PC-9 (cell line): ENCODE data around the gene DLL4. TPM values are rescaled to one million over a fixed set of nuclear protein-coding genes. Genes with fewer than 3 reads are reported as not detected.

ENCODE experiments used
- BruUV-seq: library from RNA; stranded (reverse); fragments of 400-500 nt; replicated peaks from 2 replicates; lab custom pipeline; 2021; lab: Mats Ljungman, UMichigan
- CTCF ChIA-PET: fragments of 300-600 bp; sonication (Branson Sonifier 250); formaldehyde crosslinking; loops from one replicate; lab custom pipeline; 2022; ENCODE audit warnings: antibody characterized with exemption; lab: Charles Lee
- POLR2A ChIA-PET: fragments of 300-600 bp; sonication (Branson Sonifier 250); formaldehyde crosslinking; loops from one replicate; lab custom pipeline; 2022; ENCODE audit warnings: antibody characterized with exemption; ENCODE audit not compliant: unreplicated experiment; lab: Charles Lee
- DNase-seq, 2 experiments: peaks; one replicate each; pipeline versions ENCODE4 v3.0.0 to v3.0.0-alpha.2; 2015 to 2022; ENCODE audit warnings: mixed read lengths in 1 of 2
- H2AFZ ChIP-seq: fragments of 200-600 bp; sonication (generic); 2 replicates; pipeline ENCODE4 v1.8.1; 2017; ENCODE audit warnings: antibody characterized with exemption
- H3F3A ChIP-seq: fragments of 200-600 bp; sonication (generic); 2 replicates; pipeline ENCODE4 v1.8.1; 2017; ENCODE audit warnings: antibody characterized with exemption, mild to moderate bottlenecking, low read depth; ENCODE audit not compliant: insufficient read depth
- H3K27ac ChIP-seq: fragments of 200-600 bp; sonication (generic); 2 replicates; pipeline ENCODE4 v1.6.1; 2016; ENCODE audit warnings: mixed run types
- H3K27me3 ChIP-seq: fragments of 200-600 bp; sonication (generic); 2 replicates; pipeline ENCODE4 v1.6.1; 2016; ENCODE audit warnings: low read depth, mixed run types; ENCODE audit not compliant: insufficient read depth
- H3K36me3 ChIP-seq: fragments of 200-600 bp; sonication (generic); 2 replicates; pipeline ENCODE4 v1.6.1; 2016; ENCODE audit warnings: low read depth, mixed run types
- H3K4me1 ChIP-seq: fragments of 200-600 bp; sonication (generic); replicated peaks from 2 replicates; pipeline ENCODE4 v1.6.1; 2016; ENCODE audit warnings: mixed run types; ENCODE audit not compliant: insufficient read depth
- H3K4me2 ChIP-seq: fragments of 200-600 bp; sonication (generic); 2 replicates; pipeline ENCODE4 v1.6.1; 2017; ENCODE audit warnings: mixed run types
- H3K4me3 ChIP-seq: fragments of 200-600 bp; sonication (generic); 2 replicates; pipeline ENCODE4 v1.6.1; 2016; ENCODE audit warnings: mixed run types
- H3K79me2 ChIP-seq: fragments of 200-600 bp; sonication (generic); 2 replicates; pipeline ENCODE4 v1.6.1; 2017; ENCODE audit warnings: low read depth, mixed run types
- H3K9me2 ChIP-seq: fragments of 200-600 bp; sonication (generic); 2 replicates; pipeline ENCODE4 v1.8.1; 2017; ENCODE audit warnings: mild to moderate bottlenecking; ENCODE audit not compliant: insufficient read depth
- H3K9me3 ChIP-seq: fragments of 200-600 bp; sonication (generic); 2 replicates; pipeline ENCODE4 v1.8.1; 2016; ENCODE audit warnings: low read depth; ENCODE audit not compliant: insufficient read depth
- H4K20me1 ChIP-seq: fragments of 200-600 bp; sonication (generic); 2 replicates; pipeline ENCODE4 v1.8.1; 2017; ENCODE audit not compliant: insufficient read depth
- CTCF ChIP-seq: fragments of 200-600 bp; sonication (generic); conservative IDR thresholded peaks from 2 replicates; pipeline ENCODE4 v1.6.1; 2017; ENCODE audit warnings: mixed run types, antibody characterized with exemption, mild to moderate bottlenecking, moderate library complexity
- EZH2 ChIP-seq: fragments of 200-600 bp; sonication (generic); IDR thresholded peaks from 2 replicates; pipeline ENCODE4 v1.8.0; 2017; ENCODE audit warnings: antibody characterized with exemption, low read depth
- intact Hi-C: fragments of 100-400 bp; cut with micrococcal nuclease; formaldehyde crosslinking; loops from one replicate; pipeline ENCODE4 v1.10.0; 2022; ENCODE audit not compliant: unreplicated experiment
- total RNA-seq: library from RNA; stranded (reverse); gene quantifications from 2 replicates; pipeline ENCODE4 v1.2.3, GENCODE V29; 2021

Gene DLL4
- total RNA-seq, 1 experiment from 2014 or later = 0.48 TPM

DNA sequence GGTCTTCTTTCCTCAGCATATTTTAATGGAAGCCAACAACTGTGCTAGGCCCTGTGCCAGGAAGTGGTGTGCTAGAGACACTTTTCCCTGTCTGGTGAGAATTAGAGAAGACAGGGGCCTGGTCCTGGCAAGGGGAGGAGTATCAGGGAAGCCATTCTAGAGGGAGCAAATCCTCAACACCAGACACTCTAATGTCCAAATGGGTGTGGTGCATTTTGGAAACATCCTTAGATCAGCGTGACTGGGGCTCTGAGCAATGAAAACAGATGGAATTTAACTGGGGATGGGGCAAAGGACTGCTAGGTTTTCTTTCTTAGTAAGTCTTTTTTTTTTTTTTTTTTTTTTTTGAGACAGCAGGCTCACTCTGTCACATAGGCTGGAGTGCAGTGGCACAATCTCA is 42.6 kb upstream of the DLL4 start:
- intact Hi-C loops = no loop called here
- Histone ChIP-seq H4K20me1 (no peaks in the 10 kb centered on the region), H3K4me3 (no peak overlapping the region), H3K27me3 (no peaks in the 10 kb centered on the region), H3F3A (no peaks in the 10 kb centered on the region), H3K9me3 (no peaks in the 10 kb centered on the region), H3K36me3 (no peaks in the 10 kb centered on the region), H3K27ac (no peak overlapping the region), H3K79me2 (no peaks in the 10 kb centered on the region), H3K4me2 (no peak overlapping the region), H3K4me1 (0 out of 2 replicates have a peak, but pooled peaks cover 3% of the 10 kb centered on the region), H2AFZ (no peak overlapping the region), H3K9me2 (no peaks in the 10 kb centered on the region)
- TF ChIP-seq EZH2 (no peak), CTCF (no peak)
- ChIA-PET CTCF (interaction anchor here (1.0 kb wide), 1 partner anchor 28 kb away, joined by 9 read pairs; no protein-coding TSS in a partner anchor), POLR2A (no interaction called here)
- BruUV-seq = no TSS peak
- no peak for DNase-seq

- H3K27ac ChIP-seq = no peak overlapping the region
- TF ChIP-seq CTCF (no peak), EZH2 (no peak)
- BruUV-seq = no TSS peak
- H3K27me3 ChIP-seq = no peaks in the 10 kb centered on the region
- H3K9me3 ChIP-seq = no peaks in the 10 kb centered on the region
- ChIA-PET POLR2A (no interaction called here), CTCF (interaction anchor here (2.7 kb wide), 1 partner anchor 15 kb away, joined by 8 read pairs; the partner anchor contains the start of gene RHOV)
- no peak overlapping the region for H2AFZ ChIP-seq
- H3K79me2 ChIP-seq = no peaks in the 10 kb centered on the region
- H3K4me2 ChIP-seq = no peak overlapping the region
- H3K4me3 ChIP-seq = no peak overlapping the region
- peaks cover 9% of the 10 kb centered on the region for H3K4me1 ChIP-seq
- H3F3A ChIP-seq = peaks cover 6% of the 10 kb centered on the region; the same call in 1 of the 2 replicates
- intact Hi-C loops = no loop called here
- H3K9me2 ChIP-seq = no peaks in the 10 kb centered on the region
- no peaks in the 10 kb centered on the region for H4K20me1 ChIP-seq
- DNase-seq = peak in 1 of 2 experiments; percentile 57
- no peaks in the 10 kb centered on the region for H3K36me3 ChIP-seq
These were observed 40.0 kb upstream of the DLL4 start for GRCh38 chr15:40889112-40889511.

GRCh38 chr15:40891138-40891537 is 38.0 kb upstream of the DLL4 start:
- Histone ChIP-seq H3F3A (peaks cover 6% of the 10 kb centered on the region; the same call in 1 of the 2 replicates), H4K20me1 (no peaks in the 10 kb centered on the region), H3K9me3 (no peaks in the 10 kb centered on the region), H3K36me3 (no peaks in the 10 kb centered on the region), H3K4me2 (no peak overlapping the region), H3K79me2 (peaks cover 17% of the 10 kb centered on the region), H3K9me2 (no peaks in the 10 kb centered on the region), H3K27me3 (no peaks in the 10 kb centered on the region), H3K4me3 (no peak overlapping the region), H3K27ac (no peak overlapping the region), H2AFZ (no peak overlapping the region), H3K4me1 (peaks cover 20% of the 10 kb centered on the region)
- intact Hi-C loops = loop anchor here (5.0 kb wide), 1 partner anchor 614 kb away; no protein-coding TSS in a partner anchor
- CTCF ChIA-PET = interaction anchor here (0.6 to 3.0 kb wide), 12 partner anchors 12 to 323 kb away, joined by 3 to 84 read pairs (median 7); partner anchors contain the start of gene RHOV
- POLR2A ChIA-PET = interaction anchor here (1.2 kb wide), 1 partner anchor 17 kb away, joined by 4 read pairs; the partner anchor contains the start of gene RHOV
- DNase-seq = no peak
- BruUV-seq = no TSS peak
- TF ChIP-seq CTCF (no peak), EZH2 (no peak)
